NCI-H1436 treated with DMSO at 0.1 percent for 48 hours (cell line): ENCODE measurements around the gene OSBPL9.
"Not testable (repeated sequence)": the region's sequence is repeated elsewhere in the genome, so short reads cannot be mapped to it uniquely, and the experiment has no call there.

Source experiments
- DNase-seq: peaks from one replicate; lab custom pipeline; 2025; lab: John Stamatoyannopoulos, UW

Gene OSBPL9

GRCh38 chr1:51666478-51666877, 49.6 kb downstream of the OSBPL9 start:
- no peak for DNase-seq

GRCh38 chr1:51667561-51667960, 50.7 kb downstream of the OSBPL9 start:
- no peak for DNase-seq

GRCh38 chr1:51669272-51669671, 52.4 kb downstream of the OSBPL9 start:
- DNase-seq, result no peak

- DNase-seq, result no peak
These were observed 52.9 kb downstream of the OSBPL9 start for GRCh38 chr1:51669816-51670215.

- no peak for DNase-seq
These were observed 54.8 kb downstream of the OSBPL9 start for GRCh38 chr1:51671527-51672325.

- no peak for DNase-seq
These were observed 56.4 kb downstream of the OSBPL9 start for GRCh38 chr1:51673279-51673678.

- DNase-seq, result no peak
These were observed 58.4 kb downstream of the OSBPL9 start for GRCh38 chr1:51675177-51675780.

- no peak for DNase-seq
These were observed 62.5 kb downstream of the OSBPL9 start for GRCh38 chr1:51679435-51679834.

- DNase-seq, result no peak
These were observed 67.9 kb downstream of the OSBPL9 start for GRCh38 chr1:51684776-51685175.

- no peak for DNase-seq
These were observed 69.6 kb downstream of the OSBPL9 start for GRCh38 chr1:51686450-51686849.

GRCh38 chr1:51689075-51689440, 72.2 kb downstream of the OSBPL9 start:
- DNase-seq, result no peak

GRCh38 chr1:51689643-51690042, 72.8 kb downstream of the OSBPL9 start:
- DNase-seq, result no peak

- DNase-seq, result no peak
These were observed 73.5 kb downstream of the OSBPL9 start for GRCh38 chr1:51690285-51690961.

- DNase-seq, result no peak
These were observed 75.0 kb downstream of the OSBPL9 start for GRCh38 chr1:51691920-51692319.

GRCh38 chr1:51693419-51694155, 76.7 kb downstream of the OSBPL9 start:
- no peak for DNase-seq

GRCh38 chr1:51697166-51697565, 80.3 kb downstream of the OSBPL9 start:
- DNase-seq, result no peak

- no peak for DNase-seq
These were observed 82.5 kb downstream of the OSBPL9 start for GRCh38 chr1:51699391-51699790.

GRCh38 chr1:51701782-51702181, 84.9 kb downstream of the OSBPL9 start:
- not testable (repeated sequence) for DNase-seq

- DNase-seq, result not testable (repeated sequence)
These were observed 85.3 kb downstream of the OSBPL9 start for GRCh38 chr1:51702220-51702619.

- no peak for DNase-seq
These were observed 88.1 kb downstream of the OSBPL9 start for GRCh38 chr1:51705035-51705434.

GRCh38 chr1:51708911-51709760, 92.2 kb downstream of the OSBPL9 start:
- no peak for DNase-seq

GRCh38 chr1:51709951-51710350, 93.1 kb downstream of the OSBPL9 start:
- no peak for DNase-seq
